BJ (cell line): ENCODE measurements around the gene F13A1. TPM values are rescaled to one million over a fixed set of nuclear protein-coding genes. Genes with fewer than 3 reads are reported as not detected.

ENCODE experiments used
- CTCF ChIA-PET: fragments of 350-600 bp; formaldehyde crosslinking; extraction: SDS; loops from one replicate; lab custom pipeline; 2021; ENCODE audit warnings: antibody characterized with exemption, inconsistent platforms; lab: Yijun Ruan, JAX
- POLR2A ChIA-PET: fragments of 300-600 bp; sonication (Branson Sonifier 250); formaldehyde crosslinking; extraction: SDS; loops from one replicate; lab custom pipeline; 2021; ENCODE audit warnings: antibody characterized with exemption; lab: Charles Lee
- DNase-seq: peaks from one replicate; pipeline ENCODE4 v3.0.0-alpha.2; 2011; ENCODE audit warnings: low read depth
- H3K27me3 ChIP-seq: 2 replicates; pipeline ENCODE4 v1.6.0; 2011; ENCODE audit warnings: low read length; ENCODE audit not compliant: control insufficient read depth, insufficient read depth
- H3K36me3 ChIP-seq: 2 replicates; pipeline ENCODE4 v1.5.1; 2011; ENCODE audit warnings: low read length; ENCODE audit not compliant: control insufficient read depth, insufficient read depth
- H3K4me3 ChIP-seq: 2 replicates; pipeline ENCODE4 v1.5.1; 2011; ENCODE audit warnings: low read depth, mild to moderate bottlenecking, control low read depth, low read length
- CTCF ChIP-seq: IDR thresholded peaks from 2 replicates; pipeline ENCODE4 v1.5.1; 2011; ENCODE audit warnings: low read depth, mild to moderate bottlenecking, control low read depth, inconsistent platforms, low read length, moderate library complexity; ENCODE audit not compliant: insufficient read depth
- polyA plus RNA-seq: library from polyadenylated mRNA; depleted of rRNA; stranded (reverse); fragments of >200 nt; gene quantifications from 2 replicates; pipeline ENCODE4 v1.2.3, GENCODE V29; 2011

Gene F13A1
- polyA plus RNA-seq, 1 experiment, result not detected

- TF ChIP-seq CTCF, result no peak
- ChIA-PET POLR2A (no interaction called here), CTCF (no interaction called here)
- Histone ChIP-seq H3K4me3 (no peak overlapping the region), H3K27me3 (no peaks in the 10 kb centered on the region), H3K36me3 (no peaks in the 10 kb centered on the region)
- DNase-seq, result no peak
Measured at GRCh38 chr6:6199678-6200077, 120.8 kb downstream of the F13A1 start.

- TF ChIP-seq CTCF, result no peak
- POLR2A ChIA-PET, result no interaction called here
- DNase-seq, result no peak
Measured at GRCh38 chr6:6196762-6197161, 123.7 kb downstream of the F13A1 start.

GRCh38 chr6:6195080-6195479 lies 125.4 kb downstream of the F13A1 start:
- DNase-seq, result no peak
- TF ChIP-seq CTCF, result no peak
- Histone ChIP-seq H3K27me3 (no peaks in the 10 kb centered on the region), H3K36me3 (no peaks in the 10 kb centered on the region), H3K4me3 (no peak overlapping the region)
- POLR2A ChIA-PET, result no interaction called here
- CTCF ChIA-PET, result no interaction called here

More at GRCh38 chr6:6196762-6197161, 123.7 kb downstream of the F13A1 start:
- Histone ChIP-seq H3K36me3 (no peaks in the 10 kb centered on the region), H3K4me3 (no peak overlapping the region), H3K27me3 (no peaks in the 10 kb centered on the region)
- CTCF ChIA-PET, result no interaction called here

- no peaks in the 10 kb centered on the region for H3K27me3 ChIP-seq
- no peak overlapping the region for H3K4me3 ChIP-seq
- ChIA-PET CTCF (interaction anchor here (0.5 kb wide), 1 partner anchor 752 kb away, joined by 3 read pairs; no protein-coding TSS in a partner anchor), POLR2A (no interaction called here)
- no peak for TF ChIP-seq CTCF
- DNase-seq, result no peak
- H3K36me3 ChIP-seq, result no peaks in the 10 kb centered on the region
Measured at GRCh38 chr6:6193221-6193745, 127.2 kb downstream of the F13A1 start.

- CTCF ChIA-PET, result no interaction called here
- TF ChIP-seq CTCF, result no peak
- Histone ChIP-seq H3K27me3 (no peaks in the 10 kb centered on the region), H3K4me3 (no peak overlapping the region), H3K36me3 (no peaks in the 10 kb centered on the region)
- DNase-seq, result no peak
- POLR2A ChIA-PET, result no interaction called here
Measured at GRCh38 chr6:6191909-6192308, 128.6 kb downstream of the F13A1 start.
